ENCODE results near the gene ACAP3. TPM values are rescaled to one million over a fixed set of nuclear protein-coding genes. Genes with fewer than 3 reads are reported as not detected.

ACAP3 gene
- total and polyA plus RNA-seq, 10 donors, result 12.6 to 89.7 (median 41.5) TPM

GRCh38 chr1:1287288-1288110 lies 20.2 kb downstream of the ACAP3 start:
- Histone ChIP-seq H3K4me1 (peaks cover 0 to 33% (median 14%) of the 10 kb centered on the region in 6 donors), H3K27me3 (replicated peaks in 1 of 7) (peaks cover 0 to 33% (median 0%) of the 10 kb centered on the region in 7 donors), H3K4me3 (no peak overlapping the region), H3K27ac (peak overlapping the region in 5 of 8 donors; percentile 4 to 58 (median 33)), H3K36me3 (no peaks in the 10 kb centered on the region), H3K9me3 (no peaks in the 10 kb centered on the region)
- DNase-seq, result peak; percentile 79
- intact Hi-C loops (cut with DNase I; ENCODE audit: low total_unique reads), result no loop called here
- TF ChIP-seq, protein P1, sequence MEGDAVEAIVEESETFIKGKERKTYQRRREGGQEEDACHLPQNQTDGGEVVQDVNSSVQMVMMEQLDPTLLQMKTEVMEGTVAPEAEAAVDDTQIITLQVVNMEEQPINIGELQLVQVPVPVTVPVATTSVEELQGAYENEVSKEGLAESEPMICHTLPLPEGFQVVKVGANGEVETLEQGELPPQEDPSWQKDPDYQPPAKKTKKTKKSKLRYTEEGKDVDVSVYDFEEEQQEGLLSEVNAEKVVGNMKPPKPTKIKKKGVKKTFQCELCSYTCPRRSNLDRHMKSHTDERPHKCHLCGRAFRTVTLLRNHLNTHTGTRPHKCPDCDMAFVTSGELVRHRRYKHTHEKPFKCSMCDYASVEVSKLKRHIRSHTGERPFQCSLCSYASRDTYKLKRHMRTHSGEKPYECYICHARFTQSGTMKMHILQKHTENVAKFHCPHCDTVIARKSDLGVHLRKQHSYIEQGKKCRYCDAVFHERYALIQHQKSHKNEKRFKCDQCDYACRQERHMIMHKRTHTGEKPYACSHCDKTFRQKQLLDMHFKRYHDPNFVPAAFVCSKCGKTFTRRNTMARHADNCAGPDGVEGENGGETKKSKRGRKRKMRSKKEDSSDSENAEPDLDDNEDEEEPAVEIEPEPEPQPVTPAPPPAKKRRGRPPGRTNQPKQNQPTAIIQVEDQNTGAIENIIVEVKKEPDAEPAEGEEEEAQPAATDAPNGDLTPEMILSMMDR (IDR thresholded peaks at IDR 0.05 in 8 of 11, conservative IDR thresholded peaks at IDR 0.05 in 3 of 11), result no peak
- TF ChIP-seq POLR2AphosphoS5 (IDR thresholded peaks at IDR 0.05), result peak in 2 of 3 donors; percentile 28 to 57
- no peak for TF ChIP-seq POLR2A (IDR thresholded peaks at IDR 0.05)
- WGBS, 5 donors, result 61 to 82% (median 79%) methylated on average over 5 to 46 of the region's 46 CpGs

DNA sequence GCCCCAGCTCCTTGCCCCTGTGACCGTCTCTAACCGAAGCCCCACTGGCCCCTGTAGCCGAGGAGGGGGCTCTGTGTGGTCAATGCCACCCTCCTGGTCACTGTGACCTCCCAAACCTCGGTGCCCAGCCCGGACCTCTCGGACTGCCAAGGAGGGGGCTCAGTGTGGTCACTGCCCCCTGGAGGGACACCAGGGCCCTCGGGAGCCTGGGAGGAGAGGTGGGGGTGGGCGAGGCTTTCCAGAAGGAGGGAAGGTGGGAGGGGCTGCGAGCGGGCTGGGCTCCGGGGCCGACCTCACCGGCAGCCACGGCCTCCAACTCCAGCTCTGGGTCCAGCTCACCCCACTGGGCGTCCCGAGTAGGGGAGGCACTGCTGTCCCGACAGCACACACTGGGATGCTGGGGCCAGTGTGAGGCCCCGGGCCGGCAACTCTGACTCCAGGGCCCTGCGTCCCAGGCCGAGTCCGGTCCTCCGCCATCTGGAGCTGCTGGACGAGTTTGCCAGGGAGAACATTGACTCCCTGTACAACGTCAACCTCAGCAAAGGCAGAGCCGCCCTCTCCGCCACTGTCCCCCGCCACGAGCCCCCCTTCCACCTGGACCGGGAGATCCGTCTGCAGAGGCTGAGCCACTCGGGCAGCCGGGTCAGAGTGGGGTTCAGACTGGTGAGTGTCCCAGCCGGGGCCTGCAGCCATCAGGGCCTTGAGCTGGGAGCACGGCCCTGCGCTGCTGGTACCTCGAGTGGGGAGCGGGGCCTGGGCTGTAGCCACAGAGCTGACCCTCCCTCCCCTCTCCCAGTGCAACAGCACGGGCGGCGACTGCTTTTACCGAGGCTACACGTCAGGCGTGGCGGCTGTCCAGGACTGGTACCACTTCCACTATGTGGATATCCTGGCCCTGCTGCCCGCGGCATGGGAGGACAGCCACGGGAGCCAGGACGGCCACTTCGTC lies 21.1 kb downstream of the ACAP3 start:
- peak; percentile 80 for DNase-seq
- Histone ChIP-seq H3K36me3 (no peaks in the 10 kb centered on the region), H3K4me1 (peaks cover 0 to 24% (median 10%) of the 10 kb centered on the region in 6 donors), H3K27ac (peak overlapping the region in 5 of 8 donors; percentile 4 to 58 (median 33)), H3K4me3 (no peak overlapping the region), H3K27me3 (replicated peaks in 1 of 7) (peaks cover 0 to 33% (median 0%) of the 10 kb centered on the region in 7 donors), H3K9me3 (no peaks in the 10 kb centered on the region)
- TF ChIP-seq POLR2A (IDR thresholded peaks at IDR 0.05) (no peak), POLR2AphosphoS5 (IDR thresholded peaks at IDR 0.05) (no peak)
- TF ChIP-seq, protein P1 (IDR thresholded peaks at IDR 0.05 in 8 of 11, conservative IDR thresholded peaks at IDR 0.05 in 3 of 11), result no peak
- WGBS, 5 donors, result 67 to 77% (median 71%) methylated on average over 14 to 50 of the region's 50 CpGs
- intact Hi-C loops (cut with DNase I; ENCODE audit: low total_unique reads), result no loop called here

- Histone ChIP-seq H3K4me1 (peaks cover 0 to 21% (median 3%) of the 10 kb centered on the region in 6 donors), H3K27me3 (replicated peaks in 1 of 7) (peaks cover 0 to 33% (median 0%) of the 10 kb centered on the region in 7 donors), H3K36me3 (no peaks in the 10 kb centered on the region), H3K4me3 (no peak overlapping the region), H3K27ac (no peak overlapping the region), H3K9me3 (no peaks in the 10 kb centered on the region)
- WGBS, 5 donors, result 73 to 82% (median 76%) methylated on average over 11 to 37 of the region's 37 CpGs
- DNase-seq, result no peak
- TF ChIP-seq POLR2A (IDR thresholded peaks at IDR 0.05) (no peak), POLR2AphosphoS5 (IDR thresholded peaks at IDR 0.05) (no peak)
- TF ChIP-seq, protein P1 (IDR thresholded peaks at IDR 0.05 in 8 of 11, conservative IDR thresholded peaks at IDR 0.05 in 3 of 11), result no peak
- intact Hi-C loops (cut with DNase I; ENCODE audit: low total_unique reads), result no loop called here
Observed at GRCh38 chr1:1285611-1286311, 22.0 kb downstream of the ACAP3 start.
